ENCODE data around the gene C2orf76.
"Not testable (repeated sequence)": the region's sequence is repeated elsewhere in the genome, so short reads cannot be mapped to it uniquely, and the experiment has no call there.

C2orf76 gene

GRCh38 chr2:119293254-119293653 is 73.4 kb downstream of the C2orf76 start:
- DNase-seq: no peak

- DNase-seq: peak; percentile 23
Measured at GRCh38 chr2:119292226-119292625, 74.4 kb downstream of the C2orf76 start.

GRCh38 chr2:119291588-119292167 is 75.0 kb downstream of the C2orf76 start:
- no peak for DNase-seq

GRCh38 chr2:119290859-119291587 is 75.6 kb downstream of the C2orf76 start:
- peak; percentile 66 for DNase-seq

- DNase-seq: no peak
Measured at GRCh38 chr2:119289642-119290041, 77.0 kb downstream of the C2orf76 start.

- no peak for DNase-seq
Measured at GRCh38 chr2:119289093-119289492, 77.5 kb downstream of the C2orf76 start.

- no peak for DNase-seq
Measured at GRCh38 chr2:119288576-119288975, 78.1 kb downstream of the C2orf76 start.

- DNase-seq: no peak
Measured at GRCh38 chr2:119286661-119287060, 80.0 kb downstream of the C2orf76 start.

- peak; percentile 99 for DNase-seq
Measured at GRCh38 chr2:119283873-119284331, 82.7 kb downstream of the C2orf76 start.

GRCh38 chr2:119282996-119283511 is 83.6 kb downstream of the C2orf76 start:
- peak; percentile 35 for DNase-seq

- peak; percentile 89 for DNase-seq
Measured at GRCh38 chr2:119282146-119282995, 84.3 kb downstream of the C2orf76 start.

GRCh38 chr2:119280680-119281079 is 86.0 kb downstream of the C2orf76 start:
- peak; percentile 56 for DNase-seq

GRCh38 chr2:119279666-119280065 is 87.0 kb downstream of the C2orf76 start:
- DNase-seq: no peak

- no peak for DNase-seq
Measured at GRCh38 chr2:119278946-119279345, 87.7 kb downstream of the C2orf76 start.

- DNase-seq: not testable (repeated sequence)
Measured at GRCh38 chr2:119278385-119278784, 88.2 kb downstream of the C2orf76 start.

- no peak for DNase-seq
Measured at GRCh38 chr2:119276864-119277263, 89.8 kb downstream of the C2orf76 start.

- DNase-seq: peak; percentile 27
Measured at GRCh38 chr2:119267604-119268003, 99.0 kb downstream of the C2orf76 start.

- no peak for DNase-seq
Measured at GRCh38 chr2:119266091-119266589, 100.5 kb downstream of the C2orf76 start.

- no peak for DNase-seq
Measured at GRCh38 chr2:119265693-119266066, 101.0 kb downstream of the C2orf76 start.

- no peak for DNase-seq
Measured at GRCh38 chr2:119264781-119265692, 101.6 kb downstream of the C2orf76 start.

- DNase-seq: peak; percentile 65
Measured at GRCh38 chr2:119263656-119264055, 103.0 kb downstream of the C2orf76 start.

- DNase-seq: no peak
Measured at GRCh38 chr2:119263025-119263424, 103.6 kb downstream of the C2orf76 start.

Measured in inflammatory macrophage treated with lipopolysaccharide for 4 hours (primary cell).